OCI-LY1 (cell line): ENCODE results near the gene YDJC.
A peak's percentile ranks its signal among the peaks of the same experiment; 100 is the strongest.

Experiments
- H2AFZ ChIP-seq: fragments of 200-600 bp; sonication (generic), shearing (Covaris generic); 2 replicates; pipeline ENCODE4 v1.6.0; 2014; ENCODE audit warnings: antibody characterized with exemption, mild to moderate bottlenecking, low read length
- H3F3A ChIP-seq: fragments of 200-600 bp; sonication (generic), shearing (Covaris generic); 2 replicates; pipeline ENCODE4 v1.6.0; 2014; ENCODE audit warnings: mild to moderate bottlenecking, antibody characterized with exemption, low read length, moderate library complexity; ENCODE audit not compliant: insufficient read depth
- H3K27ac ChIP-seq: fragments of 200-600 bp; sonication (generic); 2 replicates; pipeline ENCODE4 v1.5.1; 2014; ENCODE audit warnings: low read length, mixed run types, mild to moderate bottlenecking, low read depth; ENCODE audit not compliant: poor library complexity, severe bottlenecking
- H3K27me3 ChIP-seq: fragments of 200-600 bp; sonication (generic); 2 replicates; pipeline ENCODE4 v1.6.0; 2014; ENCODE audit warnings: antibody characterized with exemption, mild to moderate bottlenecking, low read length, moderate library complexity; ENCODE audit not compliant: insufficient read depth
- H3K36me3 ChIP-seq: fragments of 200-600 bp; sonication (generic); 2 replicates; pipeline ENCODE4 v1.6.1; 2014; ENCODE audit warnings: mild to moderate bottlenecking, antibody characterized with exemption, low read length, moderate library complexity, mixed read lengths; ENCODE audit not compliant: insufficient read depth
- H3K4me1 ChIP-seq: fragments of 200-600 bp; sonication (generic); 2 replicates; pipeline ENCODE4 v1.5.1; 2014; ENCODE audit warnings: mild to moderate bottlenecking, low read length, moderate library complexity; ENCODE audit not compliant: insufficient read depth, severe bottlenecking
- H3K4me2 ChIP-seq: fragments of 200-600 bp; sonication (generic), shearing (Covaris generic); 2 replicates; pipeline ENCODE4 v1.6.1; 2014; ENCODE audit warnings: low read length
- H3K4me3 ChIP-seq: fragments of 200-600 bp; sonication (generic); 2 replicates; pipeline ENCODE4 v1.5.1; 2014; ENCODE audit warnings: low read length, low read depth, mild to moderate bottlenecking, mixed read lengths; ENCODE audit not compliant: poor library complexity, severe bottlenecking
- H3K79me2 ChIP-seq: fragments of 200-600 bp; shearing (Covaris generic); 2 replicates; pipeline ENCODE4 v1.6.1; 2016; ENCODE audit warnings: mixed run types, low read length, mixed read lengths; ENCODE audit not compliant: insufficient read depth
- H3K9ac ChIP-seq: fragments of 200-600 bp; sonication (generic), shearing (Covaris generic); 2 replicates; pipeline ENCODE4 v1.6.1; 2014; ENCODE audit warnings: mild to moderate bottlenecking, low read length, mixed read lengths
- H3K9me2 ChIP-seq: fragments of 200-600 bp; sonication (generic), shearing (Covaris generic); 2 replicates; pipeline ENCODE4 v1.6.1; 2014; ENCODE audit warnings: low read depth, mild to moderate bottlenecking, low read length, mixed read lengths
- H3K9me3 ChIP-seq: fragments of 200-600 bp; shearing (Covaris generic); 2 replicates; pipeline ENCODE4 v1.6.1; 2014; ENCODE audit warnings: low read length, mixed read lengths
- H4K20me1 ChIP-seq: fragments of 200-600 bp; sonication (generic), shearing (Covaris generic); 2 replicates; pipeline ENCODE4 v1.6.0; 2016; ENCODE audit warnings: mild to moderate bottlenecking, low read length; ENCODE audit not compliant: insufficient read depth
- EZH2 ChIP-seq: fragments of 200-600 bp; sonication (generic), shearing (Covaris generic); IDR thresholded peaks from 2 replicates; pipeline ENCODE4 v1.8.0; 2017; ENCODE audit warnings: borderline replicate concordance, mixed run types, mild to moderate bottlenecking, antibody characterized with exemption, low read length, moderate library complexity, mixed read lengths
- TF ChIP-seq, protein P1 (sequence below): fragments of 200-600 bp; sonication (generic), shearing (Covaris generic); IDR thresholded peaks from 2 replicates; pipeline ENCODE4 v1.5.1; 2017; ENCODE audit warnings: mild to moderate bottlenecking, antibody characterized with exemption, low read length, moderate library complexity, mixed read lengths

YDJC gene

DNA sequence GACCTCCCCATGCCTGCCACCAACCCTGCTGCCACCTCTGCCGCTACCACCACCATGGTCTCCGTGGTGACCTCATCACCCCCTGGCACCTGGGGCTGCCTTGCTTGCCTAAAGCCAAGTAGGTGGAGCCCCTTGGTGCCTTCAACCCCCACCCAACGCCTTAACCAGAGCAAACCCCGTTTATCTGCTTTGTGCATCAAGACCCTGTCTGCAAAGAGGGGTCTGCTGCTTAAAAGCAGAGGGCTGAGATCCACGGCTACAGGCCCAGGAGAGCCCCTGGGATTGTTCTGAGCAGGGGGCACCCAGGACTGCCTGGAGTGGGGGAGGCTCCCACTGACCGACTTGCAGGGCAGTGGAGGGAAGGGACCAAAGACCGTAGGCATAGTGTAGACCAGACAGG lies 31.1 kb upstream of the YDJC start:
- no peak overlapping the region for H3K4me3 ChIP-seq
- no peaks in the 10 kb centered on the region for H3K79me2 ChIP-seq
- no peak overlapping the region for H2AFZ ChIP-seq
- no peaks in the 10 kb centered on the region for H4K20me1 ChIP-seq
- H3K9me3 ChIP-seq, result no peaks in the 10 kb centered on the region
- TF ChIP-seq, protein P1, sequence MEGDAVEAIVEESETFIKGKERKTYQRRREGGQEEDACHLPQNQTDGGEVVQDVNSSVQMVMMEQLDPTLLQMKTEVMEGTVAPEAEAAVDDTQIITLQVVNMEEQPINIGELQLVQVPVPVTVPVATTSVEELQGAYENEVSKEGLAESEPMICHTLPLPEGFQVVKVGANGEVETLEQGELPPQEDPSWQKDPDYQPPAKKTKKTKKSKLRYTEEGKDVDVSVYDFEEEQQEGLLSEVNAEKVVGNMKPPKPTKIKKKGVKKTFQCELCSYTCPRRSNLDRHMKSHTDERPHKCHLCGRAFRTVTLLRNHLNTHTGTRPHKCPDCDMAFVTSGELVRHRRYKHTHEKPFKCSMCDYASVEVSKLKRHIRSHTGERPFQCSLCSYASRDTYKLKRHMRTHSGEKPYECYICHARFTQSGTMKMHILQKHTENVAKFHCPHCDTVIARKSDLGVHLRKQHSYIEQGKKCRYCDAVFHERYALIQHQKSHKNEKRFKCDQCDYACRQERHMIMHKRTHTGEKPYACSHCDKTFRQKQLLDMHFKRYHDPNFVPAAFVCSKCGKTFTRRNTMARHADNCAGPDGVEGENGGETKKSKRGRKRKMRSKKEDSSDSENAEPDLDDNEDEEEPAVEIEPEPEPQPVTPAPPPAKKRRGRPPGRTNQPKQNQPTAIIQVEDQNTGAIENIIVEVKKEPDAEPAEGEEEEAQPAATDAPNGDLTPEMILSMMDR, result no peak
- TF ChIP-seq EZH2, result no peak
- no peak overlapping the region for H3K27ac ChIP-seq
- no peak overlapping the region for H3K9ac ChIP-seq
- H3F3A ChIP-seq, result no peaks in the 10 kb centered on the region
- H3K4me2 ChIP-seq, result no peak overlapping the region
- H3K27me3 ChIP-seq, result no peaks in the 10 kb centered on the region; the same call in 1 of the 2 replicates
- no peaks in the 10 kb centered on the region for H3K9me2 ChIP-seq
- no peaks in the 10 kb centered on the region for H3K36me3 ChIP-seq
- H3K4me1 ChIP-seq, result peaks cover 27% of the 10 kb centered on the region

DNA sequence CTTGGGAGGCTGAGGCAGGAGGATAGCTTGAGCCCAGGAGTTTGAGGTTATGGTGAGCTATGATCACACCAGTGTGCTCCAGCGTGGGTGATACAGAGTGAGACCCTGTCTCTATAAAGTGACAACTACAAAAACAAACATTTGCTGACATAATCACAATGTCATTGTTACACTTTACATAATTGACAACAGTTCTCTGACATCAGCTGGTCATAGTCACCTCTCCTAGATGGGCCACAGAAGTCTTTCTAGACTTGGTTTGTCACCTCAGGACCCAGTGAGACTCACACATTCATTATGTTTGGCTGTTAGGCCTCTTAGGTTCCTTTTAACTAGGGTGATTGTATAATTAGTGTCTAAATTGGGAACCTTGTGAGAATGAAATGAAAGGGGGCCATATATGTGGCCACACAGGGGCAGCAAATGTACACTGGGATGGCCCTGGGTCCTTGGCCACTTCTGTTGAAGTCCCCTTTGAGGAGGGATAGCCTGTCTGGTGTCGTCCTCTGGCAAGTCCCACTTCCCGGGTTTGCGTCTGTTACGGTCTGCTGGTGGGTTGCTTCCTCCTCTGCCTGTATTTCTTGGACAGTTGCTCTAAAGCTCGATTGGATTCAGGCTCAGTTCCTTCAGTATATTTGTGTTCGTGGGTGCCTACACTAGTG lies 30.2 kb upstream of the YDJC start:
- Histone ChIP-seq H3K9me3 (no peaks in the 10 kb centered on the region), H3K4me2 (no peak overlapping the region), H3K27me3 (no peaks in the 10 kb centered on the region; the same call in 1 of the 2 replicates), H3K27ac (no peak overlapping the region), H3F3A (no peaks in the 10 kb centered on the region), H3K9me2 (no peaks in the 10 kb centered on the region), H3K79me2 (no peaks in the 10 kb centered on the region), H3K4me3 (no peak overlapping the region), H2AFZ (no peak overlapping the region), H3K4me1 (peaks cover 20% of the 10 kb centered on the region), H3K9ac (no peak overlapping the region), H3K36me3 (no peaks in the 10 kb centered on the region), H4K20me1 (no peaks in the 10 kb centered on the region)
- TF ChIP-seq, protein P1, result no peak
- no peak for TF ChIP-seq EZH2

DNA sequence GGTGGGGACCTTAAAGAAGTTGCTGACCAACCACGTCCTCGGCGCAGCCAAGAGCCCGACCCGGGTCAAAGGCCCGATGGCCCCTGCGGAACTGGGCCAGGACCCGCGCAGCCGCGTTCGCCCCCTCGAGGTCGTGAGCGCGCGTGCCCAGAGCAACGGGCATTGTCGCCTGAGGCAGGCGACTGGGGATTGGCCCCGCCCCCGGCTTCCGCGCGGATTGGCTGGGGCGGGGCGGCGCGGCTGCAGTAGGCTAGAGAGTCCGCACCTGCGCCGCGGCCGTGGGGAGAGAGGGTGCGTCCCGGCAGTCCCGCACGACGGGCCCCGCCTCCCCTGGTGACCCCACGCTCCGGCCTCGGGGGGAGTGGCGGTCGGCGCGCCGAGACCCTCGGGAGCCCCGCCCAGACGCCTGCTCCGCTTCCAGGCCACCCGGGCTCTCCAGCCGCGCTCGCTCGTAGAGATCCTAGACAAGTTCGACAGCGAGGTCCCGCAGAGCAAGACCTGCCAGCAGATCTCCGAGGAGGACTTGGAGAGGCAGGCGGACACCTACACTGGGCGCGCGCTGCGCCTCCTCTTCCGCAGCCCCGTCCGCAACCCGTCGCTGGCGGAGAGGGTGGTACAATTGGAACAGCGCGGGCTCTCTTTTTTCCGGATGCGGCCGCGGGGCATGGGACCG lies 27.7 kb upstream of the YDJC start:
- H3F3A ChIP-seq, result no peaks in the 10 kb centered on the region
- H2AFZ ChIP-seq, result no peak overlapping the region
- peaks cover 11% of the 10 kb centered on the region; the same call in 1 of the 2 replicates for H3K36me3 ChIP-seq
- H4K20me1 ChIP-seq, result no peaks in the 10 kb centered on the region
- peak overlapping the region; percentile 67 for H3K27ac ChIP-seq
- H3K9me2 ChIP-seq, result no peaks in the 10 kb centered on the region
- H3K9ac ChIP-seq, result peak overlapping the region; percentile 68
- H3K4me1 ChIP-seq, result peaks cover 29% of the 10 kb centered on the region
- H3K4me2 ChIP-seq, result peak overlapping the region; percentile 78
- H3K4me3 ChIP-seq, result peak overlapping the region; percentile 64
- H3K27me3 ChIP-seq, result no peaks in the 10 kb centered on the region; the same call in 1 of the 2 replicates
- H3K9me3 ChIP-seq, result no peaks in the 10 kb centered on the region
- no peaks in the 10 kb centered on the region for H3K79me2 ChIP-seq
- TF ChIP-seq, protein P1, result 0 out of 2 replicates have a peak, but pooled peaks have one; percentile 13
- no peak for TF ChIP-seq EZH2
